Fibroblast of villous mesenchyme (primary cell): Measurements from ENCODE around the gene HPS1. TPM values are rescaled to one million over a fixed set of nuclear protein-coding genes. Genes with fewer than 3 reads are reported as not detected.

ENCODE experiments used
- DNase-seq: peaks from one replicate; pipeline ENCODE4 v3.0.0-alpha.2; 2010; ENCODE audit warnings: low read depth
- H3K4me3 ChIP-seq: 2 replicates; pipeline ENCODE4 v1.5.1; 2011; ENCODE audit warnings: low read depth, mild to moderate bottlenecking, low read length
- CTCF ChIP-seq: IDR thresholded peaks from 2 replicates; pipeline ENCODE4 v1.5.1; 2012; ENCODE audit warnings: low read depth, mild to moderate bottlenecking, low read length; ENCODE audit not compliant: insufficient read depth
- total RNA-seq: library from RNA; depleted of rRNA; stranded (reverse); fragments of >200 nt; gene quantifications from 2 replicates; pipeline ENCODE4 v1.2.3, GENCODE V29; 2012

HPS1 gene
- total RNA-seq: 43.2 and 49.3 TPM in 2 replicates

GRCh38 chr10:98446661-98447221 is at the start of gene HPS1:
HPS1 (minus strand) TSS chr10:98446935; CDS start chr10:98443240, 3,695 bp downstream.
- TF ChIP-seq CTCF: no peak
- H3K4me3 ChIP-seq: peak within 1 kb of the TSS; percentile 88
- DNase-seq: peak; percentile 66

- no peak overlapping the region for H3K4me3 ChIP-seq
- no peak for TF ChIP-seq CTCF
- no peak for DNase-seq
Measured at GRCh38 chr10:98492763-98493162, 46.0 kb upstream of the HPS1 start.

- TF ChIP-seq CTCF: no peak
- DNase-seq: no peak
Measured at GRCh38 chr10:98489561-98490481, 43.1 kb upstream of the HPS1 start.

GRCh38 chr10:98488669-98489430 is 42.1 kb upstream of the HPS1 start:
- no peak for TF ChIP-seq CTCF
- DNase-seq: peak; percentile 55
- H3K4me3 ChIP-seq: no peak overlapping the region

More at GRCh38 chr10:98489561-98490481, 43.1 kb upstream of the HPS1 start:
- H3K4me3 ChIP-seq: no peak overlapping the region

GRCh38 chr10:98487649-98488048 is 40.9 kb upstream of the HPS1 start:
- no peak for DNase-seq
- H3K4me3 ChIP-seq: no peak overlapping the region
- no peak for TF ChIP-seq CTCF

- H3K4me3 ChIP-seq: no peak overlapping the region
- peak; percentile 74 for DNase-seq
- no peak for TF ChIP-seq CTCF
Measured at GRCh38 chr10:98486421-98486820, 39.7 kb upstream of the HPS1 start.
